Mesenteric fat pad (tissue), 1 donor: ENCODE results near the gene CMIP. TPM values are rescaled to one million over a fixed set of nuclear protein-coding genes. Genes with fewer than 3 reads are reported as not detected.
A peak's percentile ranks its signal among the peaks of the same experiment; 100 is the strongest.

Source experiments
- DNase-seq: peaks from one replicate; pipeline ENCODE4 v3.0.0-alpha.2; 2020; ENCODE audit warnings: low spot score
- total RNA-seq: library from RNA; stranded (reverse); fragmentation: NEBNext Ultra II Directional; extraction: Animal tissue kit (Norgen Biotek cat#: 25700); gene quantifications from one replicate; pipeline ENCODE4 v1.2.1, GENCODE V29; 2021
- donor health status: DM: yes; HTN: yes; CAD: no.

The CMIP gene
- total RNA-seq, 1 donor from 2014 or later: 68.4 TPM

GRCh38 chr16:81599034-81599744 lies 154.6 kb downstream of the CMIP start:
- no peak for DNase-seq

DNA sequence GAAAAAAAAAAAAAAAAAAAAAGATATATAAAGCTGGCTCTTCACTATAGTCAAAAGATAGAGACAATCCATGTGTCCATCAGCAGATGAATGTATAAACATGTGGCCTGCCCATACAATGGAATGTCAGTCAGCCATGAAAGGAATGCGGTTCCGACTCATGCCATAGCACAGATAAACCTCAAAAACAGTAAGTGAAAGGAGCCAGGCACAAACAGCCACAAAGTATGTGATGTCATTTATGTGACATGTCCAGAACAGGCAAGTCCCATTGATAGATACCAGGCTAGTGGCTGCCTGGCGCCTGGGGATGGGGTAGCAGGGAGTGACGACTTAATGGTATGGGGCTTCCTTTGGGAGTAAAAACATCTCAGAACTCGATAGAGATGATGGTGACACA lies 155.7 kb downstream of the CMIP start:
- DNase-seq: no peak

DNA sequence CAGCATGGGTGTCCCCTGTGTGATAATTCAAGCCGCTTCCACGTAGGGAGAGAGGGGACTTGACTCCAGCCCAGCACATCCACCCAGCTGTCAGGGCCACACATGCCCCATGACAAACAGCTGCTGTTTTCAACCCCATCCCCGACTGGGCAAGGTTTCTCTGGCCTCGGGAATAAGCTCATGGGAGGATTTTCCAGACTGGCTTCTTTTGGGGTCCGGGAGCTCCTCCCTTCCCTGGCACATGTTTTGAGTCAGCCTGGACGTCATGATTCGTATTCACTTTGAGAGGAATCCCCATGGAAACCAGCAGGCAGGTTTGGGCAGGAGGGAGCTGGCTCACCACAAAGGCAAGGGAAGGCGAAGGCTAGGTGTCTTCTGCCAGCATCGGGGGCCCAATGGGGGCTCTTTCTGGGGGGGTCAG lies 156.4 kb downstream of the CMIP start:
- no peak for DNase-seq

GRCh38 chr16:81601601-81602255 lies 157.1 kb downstream of the CMIP start:
- DNase-seq: no peak

DNA sequence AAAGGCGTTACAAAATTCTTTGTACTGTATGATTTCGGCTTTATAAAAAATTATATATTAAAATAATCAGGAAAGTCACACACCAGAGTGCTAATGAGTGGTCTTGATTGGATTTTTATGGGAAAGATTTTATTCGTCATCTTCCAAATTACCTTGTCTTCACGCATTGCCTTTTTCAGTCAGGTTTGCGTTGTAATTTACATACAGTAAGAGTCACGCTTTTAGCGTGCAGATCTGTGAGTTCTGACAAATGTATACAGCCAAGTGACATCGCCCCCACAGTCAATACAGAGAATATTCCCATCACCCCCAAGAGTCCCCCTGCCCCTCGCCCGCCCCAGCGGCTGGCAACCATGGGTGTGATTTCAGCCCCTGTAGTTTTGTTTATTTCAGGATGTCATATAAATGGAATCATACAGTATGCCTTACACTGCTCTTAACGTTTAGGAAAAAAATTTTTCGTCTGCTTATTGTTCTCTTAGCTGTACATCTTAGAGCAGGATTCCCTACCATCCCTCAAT lies 157.7 kb downstream of the CMIP start:
- no peak for DNase-seq

DNA sequence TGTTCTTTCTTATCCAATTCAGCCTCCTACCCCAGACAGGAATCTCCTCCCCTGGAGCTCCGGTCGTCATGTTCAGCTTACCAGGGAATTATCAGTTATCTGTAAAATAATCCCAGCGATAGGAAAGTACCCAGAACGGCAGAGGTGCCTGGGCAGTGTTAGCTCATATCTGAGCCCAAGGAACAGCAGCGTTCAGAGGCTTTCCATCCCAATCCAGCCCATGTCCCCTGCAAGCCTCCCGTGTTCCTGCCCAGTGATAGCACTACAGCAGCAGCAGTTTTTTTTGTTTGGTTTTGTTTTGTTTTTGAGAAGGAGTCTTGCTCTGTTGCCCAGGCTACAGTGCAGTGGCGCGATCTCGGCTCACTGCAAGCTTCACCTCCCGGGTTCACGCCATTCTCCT lies 158.2 kb downstream of the CMIP start:
- no peak for DNase-seq

- no peak for DNase-seq
Observed at GRCh38 chr16:81604960-81605383, 160.4 kb downstream of the CMIP start.

DNA sequence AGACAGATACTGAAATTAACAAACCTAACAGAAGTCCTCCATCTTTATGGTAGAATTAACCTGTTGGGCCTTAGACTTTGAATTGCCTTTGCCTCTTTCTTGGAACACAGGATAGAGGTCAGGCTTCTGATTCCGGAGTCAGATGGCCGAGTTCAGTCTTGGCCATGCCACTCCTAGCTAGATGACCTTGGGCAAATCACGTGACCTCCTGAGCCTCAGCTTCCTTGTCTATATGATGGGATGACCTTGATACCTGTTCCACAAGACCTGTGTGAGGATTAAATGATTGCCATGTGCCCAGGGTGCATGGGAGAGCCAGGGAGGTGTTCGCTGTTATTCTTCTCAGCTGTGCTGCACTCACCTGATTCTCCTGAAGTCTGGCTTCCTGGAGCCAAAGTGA lies 161.4 kb downstream of the CMIP start:
- DNase-seq: no peak

DNA sequence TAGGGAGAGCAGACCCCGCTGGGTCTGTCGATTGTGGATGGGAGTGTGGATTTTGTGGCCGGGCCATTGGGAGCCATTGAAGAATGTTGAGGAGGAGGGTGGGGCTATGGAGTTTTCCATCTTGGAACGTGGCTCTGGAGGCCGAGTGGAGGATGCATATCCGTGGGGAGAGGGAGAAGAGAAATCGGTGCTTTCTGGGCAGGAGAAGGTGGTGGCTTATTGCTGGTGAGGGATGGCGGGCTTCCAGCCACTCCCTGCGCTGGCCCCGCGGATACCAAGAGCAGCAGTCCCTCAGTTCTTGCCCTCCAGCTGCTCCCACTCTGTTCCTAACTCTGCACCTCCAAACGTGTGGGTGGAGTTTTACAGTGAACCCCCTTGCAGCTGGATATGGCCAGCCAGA lies 162.4 kb downstream of the CMIP start:
- no peak for DNase-seq

DNA sequence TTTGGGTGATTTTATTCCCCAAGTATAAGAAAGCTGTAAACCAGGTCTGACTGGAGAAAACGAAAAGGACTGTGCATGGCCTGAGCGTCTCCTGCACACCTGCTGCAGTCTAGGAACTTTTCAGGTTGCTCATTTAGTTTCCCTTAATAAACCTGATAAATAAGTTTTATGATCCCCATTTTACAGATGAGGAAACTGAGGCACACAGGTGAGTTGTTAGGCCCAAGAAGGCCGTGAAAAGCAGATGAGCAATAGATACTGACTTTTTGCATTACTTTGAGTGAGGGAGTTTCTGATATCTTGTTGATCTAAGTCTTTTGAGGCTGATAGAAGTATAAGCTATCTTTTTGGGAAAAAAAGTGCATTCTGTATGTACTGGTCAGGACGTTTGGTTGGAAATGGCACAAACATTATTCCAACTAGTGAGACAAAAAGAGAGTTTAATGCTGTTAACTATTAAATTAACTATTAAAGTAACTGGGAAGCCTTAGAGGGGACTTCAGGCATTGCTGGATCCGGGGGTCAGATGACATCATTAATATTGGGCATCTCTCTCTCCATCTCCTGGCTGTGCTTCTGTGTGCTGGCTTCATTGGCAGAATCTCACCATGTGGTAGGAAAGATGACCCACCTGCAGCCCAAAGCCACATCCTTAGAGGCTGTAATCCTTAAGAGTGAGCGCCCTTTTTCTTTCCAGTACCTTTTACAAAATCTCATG lies 163.4 kb downstream of the CMIP start:
- DNase-seq: no peak

DNA sequence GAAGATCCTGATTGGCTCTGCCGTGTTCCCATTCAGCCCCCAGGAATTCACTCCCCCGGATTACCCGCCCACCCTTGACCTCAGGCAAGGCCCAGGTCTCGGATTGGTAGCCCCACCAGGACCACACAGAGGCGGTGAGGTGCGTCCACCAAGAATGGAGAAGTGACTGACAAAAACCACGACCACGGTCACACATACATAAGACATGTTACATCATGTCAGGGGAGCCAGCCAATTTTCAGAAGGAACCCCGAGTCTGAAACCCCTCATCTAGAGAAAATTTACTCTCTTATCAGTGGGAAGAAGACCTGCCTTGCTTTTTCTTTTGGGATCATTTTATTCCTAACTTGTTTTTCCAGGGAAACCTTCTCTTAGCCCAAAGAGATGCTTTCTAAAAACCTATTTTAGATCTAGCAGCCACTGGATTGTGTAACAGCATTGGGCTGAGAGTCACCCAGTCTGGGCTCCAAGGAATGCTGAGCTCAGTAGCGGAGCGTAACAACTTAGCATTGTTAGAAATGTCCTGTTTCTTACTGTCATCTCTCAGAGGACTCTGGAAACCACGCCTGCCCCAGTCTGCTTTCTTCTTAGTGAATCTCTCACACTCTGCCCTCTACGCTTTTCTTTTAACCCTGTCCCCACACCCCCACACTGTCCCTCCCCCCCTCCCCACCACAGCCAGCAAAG lies 164.1 kb downstream of the CMIP start:
- no peak for DNase-seq

- no peak for DNase-seq
Observed at GRCh38 chr16:81609323-81609892, 164.8 kb downstream of the CMIP start.

- peak; percentile 95 for DNase-seq
Observed at GRCh38 chr16:81610144-81610842, 165.7 kb downstream of the CMIP start.

DNA sequence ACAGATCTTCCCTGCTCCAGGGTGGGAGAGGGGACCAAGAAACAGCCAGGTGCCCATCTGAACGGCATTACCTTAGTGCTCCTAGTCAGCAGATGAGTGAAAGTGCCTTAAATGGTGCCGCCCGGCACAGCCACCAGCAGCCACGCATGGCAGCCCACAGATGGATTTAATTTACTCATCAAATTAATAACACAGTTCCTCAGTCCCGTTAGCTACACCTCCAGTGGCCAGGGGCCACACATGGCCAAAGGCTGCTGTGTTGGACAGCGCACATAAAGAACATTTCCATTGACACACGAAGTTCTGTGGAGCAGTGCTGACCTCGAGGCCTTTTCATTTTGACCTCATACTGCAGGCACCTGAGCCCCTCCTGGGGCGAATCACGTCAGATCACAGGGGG lies 166.3 kb downstream of the CMIP start:
- DNase-seq: no peak

DNA sequence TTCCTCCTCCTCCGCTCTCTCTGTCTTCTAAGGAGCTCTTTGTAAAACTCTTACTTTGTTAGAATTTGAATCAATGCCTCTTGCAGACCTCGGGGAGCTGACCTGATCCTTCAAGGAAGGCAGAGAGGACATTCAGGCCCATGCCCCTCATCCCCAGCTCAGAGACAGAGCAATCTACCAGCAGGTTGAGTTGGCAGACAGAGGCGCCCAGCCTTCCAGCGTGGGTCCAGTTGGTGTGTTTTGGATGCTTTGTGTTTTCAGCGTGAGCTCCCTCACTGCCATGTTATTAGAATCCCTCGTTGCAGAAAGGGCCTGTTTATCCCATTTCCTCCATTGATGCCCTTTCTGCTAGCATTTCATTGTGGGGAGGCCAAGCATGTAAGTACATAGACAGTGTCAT lies 167.1 kb downstream of the CMIP start:
- no peak for DNase-seq

- DNase-seq: no peak
Observed at GRCh38 chr16:81612351-81613163, 167.9 kb downstream of the CMIP start.

DNA sequence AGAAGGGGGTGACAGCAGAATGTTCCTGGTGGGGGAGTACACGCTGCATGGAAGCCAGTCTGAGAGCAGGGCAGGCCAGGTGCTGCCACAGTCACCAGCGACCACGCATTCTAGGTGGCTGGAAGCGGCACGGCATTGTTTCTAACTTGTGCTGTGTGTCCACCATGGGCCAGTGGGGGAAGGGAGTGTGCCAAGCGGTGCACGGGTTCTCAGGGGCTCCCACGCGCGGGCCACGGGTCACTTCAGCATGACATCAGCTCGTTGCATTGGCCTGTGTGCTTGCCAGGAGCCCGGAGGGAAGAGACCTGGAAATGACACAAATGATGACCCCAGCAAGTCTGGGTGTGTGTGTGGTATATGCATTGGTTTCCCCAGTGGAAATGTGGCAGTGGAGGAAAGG lies 169.6 kb downstream of the CMIP start:
- no peak for DNase-seq

- DNase-seq: no peak
Observed at GRCh38 chr16:81614654-81615359, 170.2 kb downstream of the CMIP start.

GRCh38 chr16:81615411-81615810 lies 170.8 kb downstream of the CMIP start:
- DNase-seq: no peak
